GM12865 (cell line): ENCODE measurements around the gene BRIX1.
"Not testable (repeated sequence)": the region's sequence is repeated elsewhere in the genome, so short reads cannot be mapped to it uniquely, and the experiment has no call there.

Source experiments
- DNase-seq: peaks from one replicate; pipeline ENCODE4 v3.0.0; 2010; ENCODE audit warnings: low read depth
- H3K4me3 ChIP-seq: 2 replicates; pipeline ENCODE4 v1.5.1; 2011; ENCODE audit warnings: mild to moderate bottlenecking, low read depth, low read length, control low read depth
- TF ChIP-seq, protein P1 (sequence below): IDR thresholded peaks from 2 replicates; pipeline ENCODE4 v1.5.1; 2011; ENCODE audit warnings: low read length, control low read depth, low read depth, inconsistent platforms; ENCODE audit not compliant: insufficient read depth; ENCODE audit errors: missing control alignments

The BRIX1 gene

DNA sequence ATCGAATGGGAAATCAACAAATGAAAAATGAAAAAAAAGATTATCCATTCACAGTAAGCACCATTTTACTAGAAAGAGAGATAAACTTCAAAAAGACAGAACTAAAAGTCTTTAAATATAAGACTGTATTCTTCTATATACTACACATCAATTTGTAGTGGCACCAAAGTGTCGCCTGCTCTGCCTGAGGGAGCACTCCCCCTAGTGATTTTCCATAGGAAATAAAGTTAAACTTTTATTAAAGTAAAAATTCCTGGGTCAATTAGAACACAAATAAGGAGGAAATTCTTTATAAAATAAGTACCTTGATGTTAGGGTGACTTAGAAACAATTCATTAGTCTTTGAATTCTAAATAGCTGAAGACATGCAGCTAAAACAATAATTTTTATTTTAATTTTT lies 9.9 kb upstream of the BRIX1 start:
- no peak overlapping the region for H3K4me3 ChIP-seq
- TF ChIP-seq, protein P1, sequence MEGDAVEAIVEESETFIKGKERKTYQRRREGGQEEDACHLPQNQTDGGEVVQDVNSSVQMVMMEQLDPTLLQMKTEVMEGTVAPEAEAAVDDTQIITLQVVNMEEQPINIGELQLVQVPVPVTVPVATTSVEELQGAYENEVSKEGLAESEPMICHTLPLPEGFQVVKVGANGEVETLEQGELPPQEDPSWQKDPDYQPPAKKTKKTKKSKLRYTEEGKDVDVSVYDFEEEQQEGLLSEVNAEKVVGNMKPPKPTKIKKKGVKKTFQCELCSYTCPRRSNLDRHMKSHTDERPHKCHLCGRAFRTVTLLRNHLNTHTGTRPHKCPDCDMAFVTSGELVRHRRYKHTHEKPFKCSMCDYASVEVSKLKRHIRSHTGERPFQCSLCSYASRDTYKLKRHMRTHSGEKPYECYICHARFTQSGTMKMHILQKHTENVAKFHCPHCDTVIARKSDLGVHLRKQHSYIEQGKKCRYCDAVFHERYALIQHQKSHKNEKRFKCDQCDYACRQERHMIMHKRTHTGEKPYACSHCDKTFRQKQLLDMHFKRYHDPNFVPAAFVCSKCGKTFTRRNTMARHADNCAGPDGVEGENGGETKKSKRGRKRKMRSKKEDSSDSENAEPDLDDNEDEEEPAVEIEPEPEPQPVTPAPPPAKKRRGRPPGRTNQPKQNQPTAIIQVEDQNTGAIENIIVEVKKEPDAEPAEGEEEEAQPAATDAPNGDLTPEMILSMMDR: no peak
- no peak for DNase-seq

DNA sequence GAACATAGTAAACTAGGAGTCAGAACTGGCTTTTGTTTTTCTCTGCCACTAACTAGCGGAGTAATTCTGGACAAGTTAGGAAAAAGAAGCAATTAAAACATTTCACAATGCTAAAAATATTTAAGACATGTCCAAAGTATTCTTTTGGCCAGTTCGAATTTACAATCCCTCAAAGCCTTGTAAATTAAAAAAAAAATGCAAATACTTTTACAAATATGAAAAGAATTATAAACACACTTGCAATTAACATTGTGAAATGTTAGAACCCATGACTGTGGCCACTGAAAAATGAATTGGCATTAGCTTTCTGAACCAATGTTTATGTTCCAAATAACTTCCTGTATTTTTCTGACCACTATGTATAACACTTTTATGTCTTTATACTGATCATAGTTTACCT lies 2.4 kb upstream of the BRIX1 start:
- DNase-seq: no peak
- no peak overlapping the region for H3K4me3 ChIP-seq
- TF ChIP-seq, protein P1: no peak

DNA sequence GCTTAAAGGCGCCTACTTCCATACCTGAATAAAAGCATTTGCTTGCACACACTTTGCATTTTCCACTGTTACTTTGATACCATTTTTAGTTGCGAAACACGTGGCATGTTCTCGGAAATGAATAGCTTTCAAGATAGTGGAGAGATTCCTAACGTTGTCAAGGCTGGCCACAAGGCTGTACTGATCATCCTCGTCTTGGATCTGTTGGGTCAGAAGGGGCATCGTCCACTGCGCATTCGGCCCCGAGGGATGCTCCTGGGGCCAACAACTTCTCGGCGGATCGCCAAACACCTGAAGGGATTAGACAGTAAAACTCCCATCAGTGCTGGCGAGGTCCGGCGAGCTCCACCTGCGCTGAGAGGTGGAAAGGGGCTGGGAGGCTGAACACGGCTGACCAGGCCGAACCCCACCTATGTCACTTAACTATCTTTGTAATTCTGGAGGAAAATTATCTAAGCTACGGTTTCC lies 806 bp upstream of the BRIX1 start:
- DNase-seq: no peak
- peak overlapping the region; percentile 68 for H3K4me3 ChIP-seq
- TF ChIP-seq, protein P1: no peak

DNA sequence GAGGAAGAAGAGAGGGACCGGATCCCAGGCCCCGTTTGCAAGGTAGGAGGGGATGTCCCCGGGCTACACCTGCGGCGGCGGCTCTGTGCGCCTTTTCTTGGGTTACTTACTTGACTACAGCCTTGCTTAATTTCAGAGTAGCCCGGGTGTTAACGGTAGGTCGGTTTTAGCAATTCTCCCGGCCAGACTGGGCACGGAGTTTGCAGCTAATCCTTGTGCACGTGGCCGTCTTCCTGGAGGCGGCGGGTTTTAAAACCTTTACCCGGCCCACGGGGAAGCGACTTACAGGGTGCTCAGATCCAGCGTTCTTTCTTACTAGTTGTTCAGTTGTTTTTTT lies 313 bp downstream of the BRIX1 start:
- DNase-seq: peak; percentile 33
- TF ChIP-seq, protein P1: no peak

DNA sequence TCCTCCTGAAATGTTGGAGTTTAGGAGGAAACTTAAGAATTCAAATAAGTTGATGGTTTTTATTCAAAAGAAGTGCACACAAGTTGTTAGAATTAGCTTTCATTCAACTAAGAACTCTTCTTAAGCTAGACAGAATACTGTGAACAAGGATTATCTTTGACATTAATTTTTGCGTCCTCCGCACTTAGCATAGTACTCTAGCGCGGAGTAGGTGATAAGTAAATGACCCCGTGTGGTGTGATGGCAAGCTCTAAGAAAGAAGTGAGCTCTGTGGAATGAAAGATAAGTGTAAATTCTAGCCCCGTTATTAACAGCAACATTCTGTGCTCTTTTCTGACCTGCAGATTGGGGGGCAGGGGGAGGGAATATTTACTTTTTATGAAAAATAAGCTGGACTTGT lies 1.0 kb downstream of the BRIX1 start:
- no peak for DNase-seq
- TF ChIP-seq, protein P1: no peak
- peak overlapping the region; percentile 68 for H3K4me3 ChIP-seq

More for the DNA sequence above, 313 bp downstream of the BRIX1 start:
- H3K4me3 ChIP-seq: peak overlapping the region; percentile 68

DNA sequence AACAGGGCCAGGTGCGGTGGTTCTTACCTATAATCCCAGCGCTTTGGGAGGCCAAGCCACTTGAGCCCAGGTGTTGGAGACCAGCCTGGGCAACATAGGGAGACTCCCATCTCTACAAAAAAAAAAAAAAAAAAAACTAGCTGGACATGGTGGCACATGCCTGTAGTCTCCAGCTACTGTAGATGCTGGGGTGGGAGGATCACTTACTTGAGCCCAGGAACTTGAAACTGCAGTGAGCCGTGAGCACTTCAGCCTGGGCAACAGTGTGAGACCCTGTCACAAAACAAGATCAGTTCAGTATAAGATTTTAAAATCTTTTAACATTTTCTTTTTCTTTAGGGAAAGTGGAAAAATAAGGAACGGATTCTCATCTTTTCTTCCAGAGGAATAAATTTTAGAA lies 2.5 kb downstream of the BRIX1 start:
- no peak overlapping the region; the same call in 1 of the 2 replicates for H3K4me3 ChIP-seq
- DNase-seq: no peak
- TF ChIP-seq, protein P1: no peak

DNA sequence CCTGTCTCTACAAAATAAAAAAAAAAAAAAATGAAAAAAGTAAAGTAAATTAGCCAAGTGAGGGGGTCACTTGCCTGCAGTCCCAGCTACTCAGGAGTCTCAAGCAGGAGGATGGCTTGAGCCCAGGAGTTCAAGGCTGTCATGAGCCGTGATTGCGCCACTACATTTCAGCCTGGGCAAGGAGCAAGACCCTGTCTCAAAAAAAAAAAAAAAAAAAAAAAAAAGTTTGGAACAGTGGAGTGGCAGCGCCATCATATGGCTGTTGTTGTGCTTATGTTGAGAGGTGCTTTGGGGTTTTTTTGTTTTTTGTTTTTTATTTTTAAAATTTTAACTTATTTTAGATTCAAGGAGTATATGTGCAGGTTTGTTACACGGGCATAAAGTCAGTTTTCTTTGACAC lies 3.6 kb downstream of the BRIX1 start:
- TF ChIP-seq, protein P1: peak; percentile 12
- DNase-seq: no peak
- H3K4me3 ChIP-seq: no peak overlapping the region

DNA sequence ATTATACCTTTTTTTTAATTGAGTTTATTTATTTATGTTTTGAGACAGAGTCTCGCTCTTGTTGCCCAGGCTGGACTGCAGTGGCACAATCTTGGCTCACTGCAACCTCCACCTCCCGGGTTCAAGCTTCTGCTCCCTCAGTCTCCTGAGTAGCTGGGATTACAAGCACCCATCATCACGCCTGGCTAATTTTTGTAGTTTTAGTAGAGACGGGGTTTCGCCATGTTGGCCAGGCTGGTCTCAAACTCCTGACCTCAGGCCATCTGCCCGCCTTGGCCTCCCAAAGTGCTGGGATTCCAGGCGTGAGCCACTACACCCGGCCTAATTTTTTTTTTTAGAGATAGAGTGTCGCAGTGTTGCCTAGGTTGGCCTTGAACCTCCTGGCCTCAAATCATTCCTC lies 7.7 kb downstream of the BRIX1 start:
- not testable (repeated sequence) for DNase-seq

More for the DNA sequence above, 7.7 kb downstream of the BRIX1 start:
- H3K4me3 ChIP-seq: not testable (repeated sequence)
